Articular chondrocyte of knee joint (primary cell): Measurements from ENCODE around the gene PGAM4. TPM values are rescaled to one million over a fixed set of nuclear protein-coding genes. Genes with fewer than 3 reads are reported as not detected.

ENCODE experiments used
- total RNA-seq: library from RNA; depleted of rRNA; stranded (reverse); fragments of >200 nt; gene quantifications from 2 replicates; pipeline ENCODE4 v1.2.3, GENCODE V29; 2012

The PGAM4 gene
- not detected in 2 replicates for total RNA-seq

GRCh38 chrX:77969538-77969937 lies at the start of gene PGAM4:
Gene PGAM4 (minus strand): TSS chrX:77969638. CDS start chrX:77969638, 0 bp downstream.

Other genes with a start within 250 kb of the PGAM4 start
- gene ATRX, start 183.4 kb downstream of the PGAM4 start, total RNA-seq: 79.8 and 94.7 TPM in 2 replicates
- gene MAGT1, start 74.2 kb downstream of the PGAM4 start, total RNA-seq: 110 and 137 TPM in 2 replicates
- gene COX7B, start 70.2 kb downstream of the PGAM4 start, total RNA-seq: 254 and 316 TPM in 2 replicates
- gene ATP7A, start 58.9 kb downstream of the PGAM4 start, total RNA-seq: 14.1 and 17.0 TPM in 2 replicates
- gene PGK1, start 134.6 kb upstream of the PGAM4 start, total RNA-seq: 344 and 383 TPM in 2 replicates
- 36.5 and 48.8 TPM in 2 replicates for gene TAF9B, start 170.0 kb upstream of the PGAM4 start, total RNA-seq